Fibroblast of villous mesenchyme (primary cell): ENCODE data around the gene ZNF3. TPM values are rescaled to one million over a fixed set of nuclear protein-coding genes. Genes with fewer than 3 reads are reported as not detected.

Experiments used
- DNase-seq: peaks from one replicate; pipeline ENCODE4 v3.0.0-alpha.2; 2010; ENCODE audit warnings: low read depth
- H3K4me3 ChIP-seq: 2 replicates; pipeline ENCODE4 v1.5.1; 2011; ENCODE audit warnings: low read depth, mild to moderate bottlenecking, low read length
- CTCF ChIP-seq: IDR thresholded peaks from 2 replicates; pipeline ENCODE4 v1.5.1; 2012; ENCODE audit warnings: low read depth, mild to moderate bottlenecking, low read length; ENCODE audit not compliant: insufficient read depth
- total RNA-seq: library from RNA; depleted of rRNA; stranded (reverse); fragments of >200 nt; gene quantifications from 2 replicates; pipeline ENCODE4 v1.2.3, GENCODE V29; 2012

The ZNF3 gene
- total RNA-seq, 1 donor, result 32.8 TPM

GRCh38 chr7:100053215-100053614 lies 28.3 kb downstream of the ZNF3 start:
- DNase-seq, result peak; percentile 83
- peak; percentile 44 for TF ChIP-seq CTCF
- no peak overlapping the region for H3K4me3 ChIP-seq

GRCh38 chr7:100051611-100052010 lies 29.9 kb downstream of the ZNF3 start:
- TF ChIP-seq CTCF, result no peak
- H3K4me3 ChIP-seq, result no peak overlapping the region
- DNase-seq, result no peak

- H3K4me3 ChIP-seq, result peak within 1 kb of the TSS; percentile 94
- peak; percentile 7 for TF ChIP-seq CTCF
- peak; percentile 89 for DNase-seq
These were observed 31.9 kb downstream of the ZNF3 start, which contains the start of gene ZSCAN21 for GRCh38 chr7:100049441-100050291. Gene ZSCAN21, plus strand, starts transcription at chr7:100049774. Its CDS starts 7,233 bp downstream, at chr7:100057007.

GRCh38 chr7:100048680-100049079 lies 32.8 kb downstream of the ZNF3 start:
- no peak for TF ChIP-seq CTCF
- no peak for DNase-seq
- H3K4me3 ChIP-seq, result no peak overlapping the region

- DNase-seq, result no peak
- TF ChIP-seq CTCF, result peak; percentile 14
- no peak overlapping the region for H3K4me3 ChIP-seq
These were observed 36.8 kb downstream of the ZNF3 start for GRCh38 chr7:100044718-100045117.

- DNase-seq, result no peak
- no peak for TF ChIP-seq CTCF
- no peak overlapping the region for H3K4me3 ChIP-seq
These were observed 40.9 kb downstream of the ZNF3 start for GRCh38 chr7:100040575-100040974.
